HG03520 (cell line): Measurements from ENCODE around the gene SPATA20.

Source experiments
- ATAC-seq: cut with Tn5 transposase; IDR thresholded peaks from one replicate; pipeline ENCODE4 v1.9.1; 2021; ENCODE audit warnings: mild to moderate bottlenecking, moderate library complexity; ENCODE audit not compliant: unreplicated experiment

The SPATA20 gene

DNA sequence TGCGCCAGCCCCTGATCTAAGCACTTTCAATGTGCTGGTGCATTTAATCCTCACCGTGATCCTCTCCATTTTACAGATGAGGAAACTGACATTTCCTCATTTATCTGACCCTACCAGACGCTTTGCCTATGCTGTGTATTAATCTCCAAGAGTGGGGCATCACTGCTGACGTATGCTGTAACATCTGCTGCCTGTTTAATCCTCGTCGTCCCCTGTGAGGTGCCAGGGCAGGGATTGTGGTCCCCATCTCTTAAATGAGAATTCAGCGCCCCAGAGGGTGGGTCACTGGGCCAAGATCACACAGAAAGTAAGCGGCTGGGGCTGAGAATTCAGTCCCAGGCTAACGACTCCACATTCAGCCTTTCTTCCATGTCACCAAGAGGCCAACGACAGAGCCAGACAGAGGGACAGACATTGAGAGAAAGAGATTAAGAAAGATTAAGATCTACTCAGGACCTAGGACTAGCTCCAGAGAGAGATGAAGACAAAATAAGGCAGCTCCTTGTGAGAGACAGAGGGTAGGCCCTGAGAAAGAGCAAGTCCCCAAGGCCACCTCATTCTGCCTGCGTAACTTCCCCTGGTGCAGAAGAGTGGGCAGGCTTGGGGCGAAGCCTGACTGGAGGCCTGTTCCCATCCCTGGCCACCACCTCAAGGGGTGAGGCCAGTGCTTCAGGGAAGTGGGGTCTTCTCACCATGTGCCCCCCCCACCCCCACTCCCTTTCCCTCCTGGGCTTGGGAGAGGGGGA, 27.1 kb downstream of the SPATA20 start:
- no peak for ATAC-seq

DNA sequence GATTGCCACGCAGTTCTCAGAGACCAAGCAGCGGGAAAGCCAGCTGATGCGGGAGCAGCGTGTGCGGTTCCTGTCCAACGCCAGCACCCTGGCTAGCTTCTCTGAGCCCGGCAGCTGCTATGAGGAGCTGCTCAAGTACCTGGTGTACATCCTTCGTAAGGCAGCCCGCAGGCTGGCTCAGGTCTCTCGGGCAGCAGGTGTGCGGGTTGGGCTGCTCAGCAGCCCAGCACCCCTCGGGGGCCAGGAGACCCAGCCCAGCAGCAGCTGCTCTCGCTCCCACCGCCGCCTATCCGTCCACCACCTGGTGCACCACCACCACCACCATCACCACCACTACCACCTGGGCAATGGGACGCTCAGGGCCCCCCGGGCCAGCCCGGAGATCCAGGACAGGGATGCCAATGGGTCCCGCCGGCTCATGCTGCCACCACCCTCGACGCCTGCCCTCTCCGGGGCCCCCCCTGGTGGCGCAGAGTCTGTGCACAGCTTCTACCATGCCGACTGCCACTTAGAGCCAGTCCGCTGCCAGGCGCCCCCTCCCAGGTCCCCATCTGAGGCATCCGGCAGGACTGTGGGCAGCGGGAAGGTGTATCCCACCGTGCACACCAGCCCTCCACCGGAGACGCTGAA, 28.7 kb downstream of the SPATA20 start:
- ATAC-seq: no peak

DNA sequence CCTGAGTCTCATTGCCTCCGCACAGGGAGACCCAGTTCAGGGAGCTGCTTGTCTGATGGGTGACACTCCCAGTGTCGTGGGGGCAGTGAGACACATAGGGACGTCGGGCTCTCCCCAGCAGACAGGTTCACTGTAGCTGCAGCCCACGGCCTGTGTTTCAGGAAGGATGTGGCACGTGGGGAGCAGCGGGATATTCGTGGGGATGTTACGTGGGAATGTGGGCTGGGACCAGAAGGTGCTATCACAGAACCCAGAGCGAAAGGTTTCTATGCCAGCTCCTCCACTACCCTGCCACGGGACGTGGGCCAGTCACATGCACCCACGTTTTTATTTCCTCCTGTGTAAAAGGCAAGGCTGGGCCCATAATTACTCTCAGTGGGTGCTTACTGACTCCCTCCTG, 29.9 kb downstream of the SPATA20 start:
- ATAC-seq: no peak

GRCh38 chr17:50577451-50577954, 30.5 kb downstream of the SPATA20 start:
- ATAC-seq: no peak

DNA sequence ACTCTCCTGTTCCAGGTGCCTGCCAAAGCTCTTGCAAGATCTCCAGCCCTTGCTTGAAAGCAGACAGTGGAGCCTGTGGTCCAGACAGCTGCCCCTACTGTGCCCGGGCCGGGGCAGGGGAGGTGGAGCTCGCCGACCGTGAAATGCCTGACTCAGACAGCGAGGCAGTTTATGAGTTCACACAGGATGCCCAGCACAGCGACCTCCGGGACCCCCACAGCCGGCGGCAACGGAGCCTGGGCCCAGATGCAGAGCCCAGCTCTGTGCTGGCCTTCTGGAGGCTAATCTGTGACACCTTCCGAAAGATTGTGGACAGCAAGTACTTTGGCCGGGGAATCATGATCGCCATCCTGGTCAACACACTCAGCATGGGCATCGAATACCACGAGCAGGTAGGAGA, 31.2 kb downstream of the SPATA20 start:
- ATAC-seq: no peak

GRCh38 chr17:50579399-50579798, 32.4 kb downstream of the SPATA20 start:
- no peak for ATAC-seq

- ATAC-seq: no peak
Observed at GRCh38 chr17:50580646-50581045, 33.7 kb downstream of the SPATA20 start.

- ATAC-seq: no peak
Observed at GRCh38 chr17:50581316-50581715, 34.3 kb downstream of the SPATA20 start.

DNA sequence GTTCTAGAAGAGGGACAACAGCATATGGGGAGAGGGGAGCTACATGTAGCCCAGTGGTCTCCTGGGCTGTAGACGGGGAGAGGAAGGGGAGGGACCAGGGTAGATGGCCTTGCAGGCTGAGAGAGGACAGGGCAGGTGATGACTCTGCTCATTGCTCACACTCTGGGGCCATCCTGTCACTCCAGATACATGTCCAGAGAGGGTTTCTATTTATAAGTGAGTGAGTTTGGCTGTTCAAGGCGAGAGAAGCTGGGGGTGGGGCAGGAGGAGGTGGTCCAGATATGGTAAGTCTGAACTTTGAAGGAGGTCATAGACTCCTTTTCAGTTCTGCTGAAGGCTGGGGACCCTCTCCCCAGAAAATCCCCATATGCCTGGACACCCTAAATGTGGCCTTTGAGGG, 35.8 kb downstream of the SPATA20 start:
- ATAC-seq: no peak

DNA sequence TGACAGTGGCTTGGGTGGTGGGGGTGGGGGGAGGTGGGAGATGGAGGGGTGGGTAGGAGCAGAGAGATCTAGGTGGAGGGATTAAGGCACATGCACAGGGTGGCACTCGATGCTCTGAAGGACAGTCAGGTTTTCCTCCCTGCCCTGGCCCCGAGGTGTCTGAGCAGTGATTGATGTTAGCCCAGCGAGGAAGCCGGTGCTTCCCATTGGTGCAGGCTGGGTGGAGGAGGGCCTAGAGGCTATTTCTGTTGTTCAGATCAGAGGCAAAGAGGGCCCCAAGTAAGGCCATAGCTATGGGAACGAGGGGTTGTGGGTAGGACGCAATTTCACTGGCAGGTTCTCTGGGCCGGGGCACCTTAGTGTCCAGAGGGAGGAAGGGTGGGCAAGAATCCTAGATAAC, 36.7 kb downstream of the SPATA20 start:
- ATAC-seq: no peak

DNA sequence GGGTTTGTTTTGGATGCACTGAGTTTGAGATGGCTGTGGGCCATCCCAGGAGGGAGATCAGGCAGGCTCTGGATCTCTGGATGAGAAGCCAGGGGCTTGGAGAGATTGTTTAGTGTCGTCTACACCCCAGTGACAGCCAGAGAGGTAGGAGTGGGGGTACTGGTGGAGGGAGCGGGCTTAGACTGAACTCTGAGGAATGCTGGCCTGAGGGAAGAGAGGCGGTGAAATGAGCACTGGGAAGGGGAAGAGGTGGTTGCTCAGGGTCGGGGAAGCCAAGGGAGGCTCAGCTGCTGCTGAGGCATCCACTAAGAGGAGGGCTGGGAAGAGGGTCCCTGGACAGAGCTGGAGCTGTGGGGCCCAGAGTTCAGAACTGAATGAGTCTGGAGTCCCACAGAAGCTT, 37.1 kb downstream of the SPATA20 start:
- no peak for ATAC-seq

GRCh38 chr17:50584749-50585148, 37.8 kb downstream of the SPATA20 start:
- no peak for ATAC-seq

DNA sequence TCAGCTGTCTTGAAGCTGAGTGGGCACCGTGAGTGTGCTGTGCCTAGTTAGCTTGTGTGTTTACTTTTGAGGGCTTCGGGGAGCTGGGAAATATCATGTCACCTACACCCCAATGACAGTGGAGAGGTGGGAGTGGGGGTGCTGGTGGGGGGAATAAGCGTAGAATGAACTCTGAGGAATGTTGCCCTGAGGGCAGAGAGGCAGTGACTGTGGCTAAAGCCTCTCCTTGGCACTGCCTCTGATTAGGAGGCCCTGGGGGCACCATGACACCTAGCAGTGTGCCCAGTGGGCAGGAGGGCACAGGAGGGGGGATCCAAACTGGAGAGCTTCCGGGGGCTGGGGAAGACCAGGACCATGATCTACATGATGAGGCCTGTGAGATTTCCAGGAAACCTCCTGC, 38.4 kb downstream of the SPATA20 start:
- ATAC-seq: no peak

DNA sequence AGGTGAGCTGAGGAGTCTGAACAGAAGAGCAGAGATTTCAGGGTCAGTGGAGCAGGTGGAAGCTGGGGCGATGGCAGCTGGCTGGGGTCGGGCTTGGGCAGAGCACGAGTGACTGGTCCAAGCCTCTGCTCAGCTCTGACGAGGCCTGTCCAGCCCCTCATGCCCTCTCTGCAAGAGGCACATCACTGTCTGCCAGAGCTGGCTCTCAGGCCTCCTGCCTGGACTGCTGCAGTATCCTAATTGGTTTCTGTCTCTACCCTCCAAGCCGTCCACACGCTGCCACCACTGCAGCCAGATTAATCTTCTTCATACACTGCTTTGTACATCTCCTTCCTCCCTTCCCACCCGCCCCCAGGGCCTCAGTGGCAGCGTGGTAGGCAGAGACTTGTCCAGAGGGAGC, 38.9 kb downstream of the SPATA20 start:
- ATAC-seq: no peak

- no peak for ATAC-seq
Observed at GRCh38 chr17:50586421-50587247, 39.7 kb downstream of the SPATA20 start.

GRCh38 chr17:50587571-50587970, 40.6 kb downstream of the SPATA20 start:
- no peak for ATAC-seq

- no peak for ATAC-seq
Observed at GRCh38 chr17:50588391-50589049, 41.5 kb downstream of the SPATA20 start.

DNA sequence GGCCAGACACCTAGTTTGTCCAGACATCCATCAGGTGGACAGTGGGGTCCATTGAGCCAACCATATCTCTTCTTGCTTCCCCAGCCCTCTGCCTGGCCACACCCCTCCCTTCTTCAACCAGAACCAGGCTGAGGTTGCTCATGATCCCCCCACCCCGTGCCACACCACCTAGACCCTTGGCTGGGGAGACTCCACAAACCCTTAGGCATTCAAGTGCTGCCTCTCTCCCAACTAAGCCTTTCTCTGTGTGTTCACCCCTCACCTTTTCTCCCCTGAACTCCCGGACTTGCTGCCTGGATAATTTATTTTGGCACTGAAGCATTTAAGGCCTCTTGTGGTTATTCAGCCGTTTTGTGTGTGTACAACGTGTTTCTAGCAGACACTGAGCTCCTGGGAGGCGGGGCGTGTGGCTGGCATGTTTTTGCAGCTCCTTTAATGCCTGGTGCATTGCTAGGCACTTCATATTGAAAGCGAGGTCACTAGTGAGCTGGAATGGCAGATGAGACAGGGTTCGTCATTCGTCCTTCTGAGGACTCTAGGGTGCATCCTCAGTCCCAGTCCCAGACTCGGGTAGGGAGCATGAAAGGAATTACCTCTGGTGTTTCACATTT, 42.2 kb downstream of the SPATA20 start:
- ATAC-seq: no peak

- no peak for ATAC-seq
Observed at GRCh38 chr17:50590946-50591737, 44.2 kb downstream of the SPATA20 start.

- no peak for ATAC-seq
Observed at GRCh38 chr17:50593321-50593720, 46.3 kb downstream of the SPATA20 start.
